ENCODE results near the gene ARAP2. TPM values are rescaled to one million over a fixed set of nuclear protein-coding genes. Genes with fewer than 3 reads are reported as not detected.

The ARAP2 gene
- total RNA-seq (2022; extraction: Qiagen RNA extraction): 0.27 to 1.0 TPM (median 0.38 TPM) in 5 replicates

GRCh38 chr4:36244257-36245082 lies at the start of gene ARAP2:
Gene ARAP2 (minus strand): TSS chr4:36244514. CDS start chr4:36229486, 15,028 bp downstream.

GRCh38 chr4:36281384-36282106 lies 37.2 kb upstream of the ARAP2 start, which contains the start of gene DTHD1:
Gene DTHD1 (plus strand): TSS chr4:36281616. CDS start chr4:36281759, 143 bp downstream.

Other genes with a start within 250 kb of the ARAP2 start
- not detected in 5 replicates for gene DTHD1, start 37.1 kb upstream of the ARAP2 start, total RNA-seq (2022; extraction: Qiagen RNA extraction)

All from A549 treated with dexamethasone at 1 μM for 4 hours (cell line).